NT2/D1 (cell line): Measurements from ENCODE around the gene RIPPLY1.
"Not testable (repeated sequence)": the region's sequence is repeated elsewhere in the genome, so short reads cannot be mapped to it uniquely, and the experiment has no call there.

ENCODE experiments used
- DNase-seq: peaks from one replicate; pipeline ENCODE4 v3.0.0-alpha.2; 2011; ENCODE audit warnings: low read depth, low spot score
- H3K27me3 ChIP-seq: 2 replicates; pipeline ENCODE4 v1.6.0; 2011; ENCODE audit warnings: mild to moderate bottlenecking; ENCODE audit not compliant: insufficient read length, insufficient read depth
- H3K36me3 ChIP-seq: 2 replicates; pipeline ENCODE4 v1.6.1; 2011; ENCODE audit warnings: mild to moderate bottlenecking, low read length, mixed read lengths; ENCODE audit not compliant: insufficient read depth, insufficient read length
- H3K4me1 ChIP-seq: 2 replicates; pipeline ENCODE4 v1.5.1; 2011; ENCODE audit not compliant: insufficient read depth, insufficient read length
- H3K4me3 ChIP-seq: 2 replicates; pipeline ENCODE4 v1.5.1; 2011; ENCODE audit warnings: low read depth; ENCODE audit not compliant: insufficient read length
- H3K9ac ChIP-seq: 2 replicates; pipeline ENCODE4 v1.6.0; 2011; ENCODE audit warnings: low read depth; ENCODE audit not compliant: insufficient read length
- H3K9me3 ChIP-seq: 2 replicates; pipeline ENCODE4 v1.5.1; 2011; ENCODE audit warnings: mild to moderate bottlenecking, low read length; ENCODE audit not compliant: insufficient read depth
- SUZ12 ChIP-seq: IDR thresholded peaks from 2 replicates; pipeline ENCODE4 v1.6.1; 2011; ENCODE audit not compliant: insufficient read length, insufficient read depth; ENCODE audit errors: extremely low read depth
- YY1 ChIP-seq: IDR thresholded peaks from 2 replicates; pipeline ENCODE4 v1.6.1; 2011; ENCODE audit not compliant: insufficient read length, insufficient read depth
- ZNF274 ChIP-seq: IDR thresholded peaks from 2 replicates; pipeline ENCODE4 v1.6.1; 2011; ENCODE audit warnings: mild to moderate bottlenecking, low read depth, low read length

Gene RIPPLY1

DNA sequence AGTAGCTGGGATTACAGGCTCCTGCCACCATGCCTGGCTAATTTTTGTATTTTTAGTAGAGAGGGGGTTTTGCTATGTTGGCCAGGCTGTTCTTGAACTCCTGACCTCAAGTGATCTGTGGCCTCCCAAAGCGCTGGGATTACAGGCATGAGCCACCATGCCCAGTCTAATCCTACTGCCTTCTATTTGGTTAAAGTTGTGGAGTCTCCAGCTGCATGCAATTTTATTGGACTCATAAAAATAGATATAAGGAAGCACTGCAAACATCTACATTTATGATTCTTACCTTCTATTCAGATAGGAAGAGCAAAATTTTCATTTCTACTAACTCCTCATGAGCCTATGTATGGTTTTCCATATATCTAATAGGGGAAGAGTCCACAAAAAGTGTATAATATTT is 13.7 kb downstream of the RIPPLY1 start:
- Histone ChIP-seq H3K36me3 (no peaks in the 10 kb centered on the region), H3K4me3 (no peak overlapping the region), H3K9me3 (no peaks in the 10 kb centered on the region), H3K9ac (no peak overlapping the region), H3K4me1 (no peaks in the 10 kb centered on the region), H3K27me3 (no peaks in the 10 kb centered on the region)
- DNase-seq, result no peak
- TF ChIP-seq ZNF274 (no peak), YY1 (no peak), SUZ12 (no peak)

DNA sequence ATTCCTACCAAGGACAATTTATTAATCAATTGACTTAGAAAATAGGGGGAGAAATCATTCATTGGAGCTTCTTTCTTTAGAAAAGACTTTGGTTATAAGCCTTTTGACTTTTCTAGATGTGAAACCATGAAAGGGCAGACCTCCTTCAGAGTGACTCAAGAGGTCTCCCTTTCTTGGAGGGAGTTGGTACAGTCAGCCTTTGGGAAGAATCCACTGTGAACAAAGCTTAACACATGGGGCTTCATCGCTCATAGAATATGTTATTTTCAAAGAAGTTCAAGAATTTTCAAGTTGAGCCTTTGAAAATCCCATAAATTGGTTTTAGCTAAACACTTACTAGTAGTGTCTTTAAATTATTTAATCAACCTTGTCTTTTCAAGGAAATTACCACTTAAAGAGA is 28.0 kb downstream of the RIPPLY1 start:
- no peak overlapping the region for H3K9ac ChIP-seq
- DNase-seq, result no peak
- TF ChIP-seq YY1, result no peak
- no peak for TF ChIP-seq ZNF274
- no peak for TF ChIP-seq SUZ12
- no peak overlapping the region for H3K4me3 ChIP-seq
- no peaks in the 10 kb centered on the region for H3K27me3 ChIP-seq
- H3K36me3 ChIP-seq, result no peaks in the 10 kb centered on the region
- no peaks in the 10 kb centered on the region for H3K9me3 ChIP-seq
- H3K4me1 ChIP-seq, result no peaks in the 10 kb centered on the region

DNA sequence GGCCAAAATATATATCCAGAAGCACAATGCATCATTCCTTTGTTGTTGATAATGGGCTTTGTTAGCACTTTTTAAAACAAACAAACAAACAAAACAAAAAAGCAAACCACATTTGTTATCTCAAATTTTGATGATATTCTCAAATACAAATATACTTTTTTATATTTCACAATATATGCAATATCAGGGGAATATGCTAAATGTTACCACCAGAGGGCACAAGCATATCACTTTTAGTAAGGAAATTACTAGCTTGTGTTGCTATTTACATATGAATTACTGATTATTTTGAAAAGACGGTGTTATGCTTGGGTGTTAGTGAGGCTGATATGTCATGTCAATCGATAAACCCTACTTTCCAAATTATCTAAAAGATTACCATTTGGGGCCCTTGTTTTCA is 29.1 kb downstream of the RIPPLY1 start:
- TF ChIP-seq ZNF274 (no peak), SUZ12 (no peak), YY1 (no peak)
- Histone ChIP-seq H3K9me3 (no peaks in the 10 kb centered on the region), H3K4me3 (no peak overlapping the region), H3K9ac (no peak overlapping the region), H3K36me3 (no peaks in the 10 kb centered on the region), H3K27me3 (no peaks in the 10 kb centered on the region), H3K4me1 (no peaks in the 10 kb centered on the region)
- DNase-seq, result no peak

DNA sequence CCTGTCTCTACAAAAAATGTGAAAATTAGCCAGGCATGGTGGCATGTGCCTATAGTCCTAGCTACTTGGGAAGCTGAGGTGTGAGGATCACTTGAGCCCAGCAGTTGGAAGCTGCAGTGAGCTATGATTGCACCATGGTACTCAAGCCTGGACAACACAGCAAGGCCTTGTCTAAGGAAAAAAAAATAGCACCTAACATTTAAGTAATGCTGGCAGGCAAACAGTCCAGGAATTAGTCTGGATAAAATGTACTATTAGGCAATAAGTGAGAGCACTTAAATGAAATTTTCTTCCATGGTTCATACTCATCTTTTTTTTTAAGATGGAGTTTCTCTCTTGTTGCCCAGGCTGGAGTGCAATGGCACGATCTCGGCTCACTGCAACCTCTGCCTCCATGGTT is 30.3 kb downstream of the RIPPLY1 start:
- H3K27me3 ChIP-seq, H3K36me3 ChIP-seq, H3K4me3 ChIP-seq, DNase-seq, H3K9ac ChIP-seq, H3K4me1 ChIP-seq, H3K9me3 ChIP-seq: not testable (repeated sequence)

DNA sequence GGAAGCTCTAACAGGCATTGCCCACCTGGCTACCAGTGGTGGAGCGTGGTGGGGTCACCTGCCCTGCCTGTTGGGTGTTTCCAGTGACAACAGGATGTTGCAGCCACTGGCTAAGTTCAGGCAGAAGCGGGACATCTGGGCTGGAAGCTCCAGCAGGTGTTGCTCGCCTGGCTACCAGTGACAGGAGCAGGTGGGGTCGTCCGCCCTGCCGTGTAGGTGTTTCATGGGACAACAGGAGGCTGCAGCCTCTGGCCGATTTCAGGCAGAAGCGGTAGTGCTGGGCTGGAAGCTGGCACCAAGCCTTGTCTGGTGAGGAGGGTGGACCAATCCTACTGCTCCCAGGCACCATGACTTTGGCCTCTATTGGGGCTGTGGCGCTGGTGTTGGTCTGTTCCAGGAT is 39.4 kb downstream of the RIPPLY1 start:
- H3K36me3 ChIP-seq, result no peaks in the 10 kb centered on the region
- H3K9me3 ChIP-seq, result no peaks in the 10 kb centered on the region
- DNase-seq, result no peak
- TF ChIP-seq ZNF274 (no peak), YY1 (no peak), SUZ12 (no peak)
- H3K9ac ChIP-seq, result no peak overlapping the region
- no peak overlapping the region for H3K4me3 ChIP-seq
- H3K27me3 ChIP-seq, result no peaks in the 10 kb centered on the region
- H3K4me1 ChIP-seq, result no peaks in the 10 kb centered on the region

DNA sequence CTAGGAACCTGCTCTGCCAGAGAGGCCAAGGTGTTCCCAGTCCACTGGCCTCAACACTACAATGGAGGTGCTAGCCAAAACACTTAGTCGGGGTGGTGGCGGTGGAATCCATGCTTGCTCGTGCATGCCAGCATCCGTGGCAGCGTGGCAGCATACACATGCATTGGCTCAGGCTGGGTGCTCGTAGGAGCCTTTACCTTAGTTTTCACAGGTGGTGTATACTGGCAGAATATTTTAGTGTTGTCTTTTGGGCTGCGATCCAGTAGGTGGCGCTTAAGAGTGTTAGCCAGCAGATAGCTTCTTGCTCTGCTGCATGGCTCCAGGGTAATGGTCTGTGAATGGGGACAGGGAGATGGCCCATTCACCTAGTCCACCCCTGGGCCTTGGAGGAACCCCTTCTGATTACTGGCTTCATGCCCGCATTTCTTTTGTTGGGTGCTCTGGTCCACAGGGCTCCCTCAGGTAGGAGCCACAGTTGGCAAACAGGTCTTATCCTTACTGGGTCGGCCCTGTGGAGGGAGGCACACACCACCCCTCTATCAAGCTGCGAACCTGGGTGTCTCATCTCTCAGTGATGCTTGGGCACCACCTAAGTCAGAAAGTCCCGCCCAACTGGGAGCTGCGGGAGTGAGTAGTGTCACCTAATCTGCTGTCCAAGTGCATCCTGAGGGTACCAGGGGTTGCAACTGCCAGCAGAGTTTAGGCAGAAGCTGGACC is 40.0 kb downstream of the RIPPLY1 start:
- no peaks in the 10 kb centered on the region for H3K27me3 ChIP-seq
- no peak overlapping the region for H3K4me3 ChIP-seq
- TF ChIP-seq YY1 (no peak), ZNF274 (no peak), SUZ12 (no peak)
- H3K9ac ChIP-seq, result no peak overlapping the region
- peak; percentile 18 for DNase-seq
- no peaks in the 10 kb centered on the region for H3K36me3 ChIP-seq
- H3K4me1 ChIP-seq, result no peaks in the 10 kb centered on the region
- no peaks in the 10 kb centered on the region for H3K9me3 ChIP-seq
